Osteocyte (in vitro differentiated cells): ENCODE results near the gene KLHDC3. TPM values are rescaled to one million over a fixed set of nuclear protein-coding genes. Genes with fewer than 3 reads are reported as not detected.

ENCODE experiments used
- DNase-seq: peaks from one replicate; pipeline ENCODE4 v3.0.0; 2021; ENCODE audit warnings: mixed read lengths; ENCODE audit not compliant: unreplicated experiment; ENCODE audit errors: extremely low spot score
- H3K27ac Mint-ChIP-seq: one replicate; pipeline ENCODE4 v1.8.0; 2021; ENCODE audit warnings: mild to moderate bottlenecking, mixed read lengths; ENCODE audit not compliant: unreplicated experiment
- H3K27me3 Mint-ChIP-seq: one replicate; pipeline ENCODE4 v1.8.0; 2021; ENCODE audit warnings: mixed read lengths; ENCODE audit not compliant: unreplicated experiment
- H3K36me3 Mint-ChIP-seq: one replicate; pipeline ENCODE4 v1.8.0; 2021; ENCODE audit warnings: mixed read lengths; ENCODE audit not compliant: unreplicated experiment
- H3K4me1 Mint-ChIP-seq: one replicate; pipeline ENCODE4 v1.8.0; 2021; ENCODE audit warnings: mixed read lengths; ENCODE audit not compliant: unreplicated experiment
- H3K4me3 Mint-ChIP-seq: one replicate; pipeline ENCODE4 v1.8.0; 2021; ENCODE audit warnings: mild to moderate bottlenecking, moderate library complexity, mixed read lengths; ENCODE audit not compliant: unreplicated experiment
- H3K9me3 Mint-ChIP-seq: one replicate; pipeline ENCODE4 v1.8.0; 2021; ENCODE audit warnings: mixed read lengths; ENCODE audit not compliant: unreplicated experiment
- CTCF ChIP-seq: fragments of 200-600 bp; sonication (generic); IDR thresholded peaks from 2 replicates; pipeline ENCODE4 v1.5.0; 2021; ENCODE audit warnings: antibody characterized with exemption, mild to moderate bottlenecking, moderate library complexity
- total RNA-seq: library from RNA; stranded (reverse); gene quantifications from 2 replicates; pipeline ENCODE4 v1.2.1, GENCODE V29; 2021

The KLHDC3 gene
- total RNA-seq, 1 donor from 2014 or later = 112 TPM

DNA sequence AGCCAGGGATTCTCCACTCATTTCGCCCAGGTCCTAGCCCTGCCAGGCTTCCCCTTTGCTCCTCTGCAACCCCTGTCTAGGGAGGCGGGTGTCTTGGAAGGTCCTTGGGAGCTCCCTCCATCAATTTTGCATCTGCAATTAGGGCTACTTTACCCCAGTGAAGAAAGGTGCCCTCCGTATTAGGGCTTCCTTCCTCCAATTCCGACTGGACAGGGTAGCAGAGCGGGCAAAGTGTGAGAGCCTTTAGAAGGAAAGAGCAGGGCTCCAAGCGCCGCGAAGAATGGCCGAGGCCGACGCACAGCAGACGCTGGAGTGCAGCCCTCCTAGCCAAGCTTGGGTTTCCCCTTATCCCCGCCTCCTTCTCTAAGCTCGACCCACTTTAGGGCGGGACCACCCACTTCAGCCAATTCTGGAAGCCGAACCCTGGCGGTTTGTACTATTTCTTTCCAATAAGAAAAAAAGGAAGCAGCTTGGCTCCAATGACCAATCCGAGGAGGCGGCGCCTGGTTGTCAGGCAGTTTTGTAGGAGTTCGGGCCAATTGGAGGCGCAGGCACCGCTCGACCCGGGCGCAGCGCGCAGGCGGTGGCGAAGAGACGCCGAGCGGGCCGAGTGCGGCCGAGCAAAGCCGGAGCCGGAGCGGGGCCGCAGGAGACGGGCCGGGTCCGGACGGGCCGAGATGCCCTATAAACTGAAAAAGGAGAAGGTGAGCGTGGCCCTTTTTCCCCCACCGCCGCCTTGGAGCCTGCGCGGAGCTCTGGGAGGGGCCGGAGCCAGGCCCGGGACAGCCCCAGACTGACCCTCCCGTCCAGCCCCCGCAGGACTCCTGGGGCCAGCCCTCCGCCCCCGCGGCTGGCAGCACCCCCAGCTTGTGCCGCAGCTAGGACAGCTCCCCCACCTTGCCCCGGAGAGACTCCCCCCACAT is 29.8 kb upstream of the KLHDC3 start, which contains the start of gene PPP2R5D:
Gene PPP2R5D, plus strand, starts transcription at position 570 of the 923 bp plus-strand sequence. Its CDS starts 108 bp downstream, at position 678.
- TF ChIP-seq CTCF = no peak
- Mint-ChIP-seq H3K27ac (peak within 1 kb of the TSS; percentile 92), H3K4me3 (peak within 1 kb of the TSS; percentile 89), H3K9me3 (no peaks in the 10 kb centered on the region), H3K4me1 (peaks cover 49% of the 10 kb centered on the region), H3K36me3 (peaks cover 2% of the 10 kb centered on the region), H3K27me3 (no peaks in the 10 kb centered on the region)
- peak; percentile 98 for DNase-seq

GRCh38 chr6:42984924-42985475 is 29.0 kb upstream of the KLHDC3 start:
- TF ChIP-seq CTCF = no peak
- H3K27me3 Mint-ChIP-seq = no peaks in the 10 kb centered on the region
- H3K4me1 Mint-ChIP-seq = peaks cover 42% of the 10 kb centered on the region
- peak overlapping the region; percentile 89 for H3K4me3 Mint-ChIP-seq
- peak overlapping the region; percentile 76 for H3K27ac Mint-ChIP-seq
- peaks cover 7% of the 10 kb centered on the region for H3K36me3 Mint-ChIP-seq
- no peaks in the 10 kb centered on the region for H3K9me3 Mint-ChIP-seq
- DNase-seq = no peak

DNA sequence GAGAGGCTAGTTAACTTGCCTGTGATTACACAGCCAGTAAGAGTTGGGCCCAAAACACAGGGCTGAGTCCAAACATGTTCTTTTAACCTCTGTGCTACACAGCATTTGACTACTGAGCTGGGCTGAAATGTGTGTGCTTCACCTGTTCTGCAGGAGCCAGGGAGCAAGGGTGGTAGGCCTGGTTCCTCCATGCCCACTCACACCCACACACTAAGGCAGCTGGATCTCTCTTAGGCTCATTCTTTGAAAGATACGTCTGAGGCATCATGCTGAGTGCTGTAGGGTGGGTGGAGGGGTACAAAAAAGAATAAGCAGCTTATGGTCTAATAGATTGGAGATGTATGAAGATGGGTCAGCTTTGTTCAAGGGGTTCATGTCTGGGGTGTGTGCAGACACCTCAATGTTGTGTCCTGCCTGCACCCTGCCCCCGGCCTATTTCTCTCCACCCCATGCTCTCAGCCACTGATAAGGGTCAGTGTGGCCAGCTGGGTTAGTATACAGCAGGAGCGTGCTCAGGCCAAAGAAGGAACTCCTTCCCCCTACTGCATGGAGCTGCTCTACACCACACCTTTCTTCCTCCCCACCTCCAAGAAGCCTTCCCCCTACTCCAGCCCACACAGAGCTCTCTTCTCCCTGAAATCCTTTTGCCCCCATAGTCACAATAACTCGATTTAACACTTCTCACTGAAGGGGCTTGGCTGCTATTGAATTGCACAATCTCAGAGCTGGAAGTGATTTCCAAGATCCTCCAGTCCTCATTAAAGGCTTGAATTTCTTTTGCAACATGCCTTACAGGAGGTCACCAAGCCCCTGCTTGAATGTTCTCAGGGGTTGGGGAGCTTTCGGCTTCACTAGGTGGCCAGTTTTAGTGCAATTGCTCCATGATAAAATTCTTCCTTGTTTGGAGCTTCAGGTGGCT is 26.3 kb upstream of the KLHDC3 start:
- Mint-ChIP-seq H3K9me3 (no peaks in the 10 kb centered on the region), H3K36me3 (peaks cover 12% of the 10 kb centered on the region), H3K4me1 (peaks cover 41% of the 10 kb centered on the region), H3K27me3 (no peaks in the 10 kb centered on the region), H3K4me3 (no peak overlapping the region), H3K27ac (no peak overlapping the region)
- DNase-seq = no peak
- no peak for TF ChIP-seq CTCF

DNA sequence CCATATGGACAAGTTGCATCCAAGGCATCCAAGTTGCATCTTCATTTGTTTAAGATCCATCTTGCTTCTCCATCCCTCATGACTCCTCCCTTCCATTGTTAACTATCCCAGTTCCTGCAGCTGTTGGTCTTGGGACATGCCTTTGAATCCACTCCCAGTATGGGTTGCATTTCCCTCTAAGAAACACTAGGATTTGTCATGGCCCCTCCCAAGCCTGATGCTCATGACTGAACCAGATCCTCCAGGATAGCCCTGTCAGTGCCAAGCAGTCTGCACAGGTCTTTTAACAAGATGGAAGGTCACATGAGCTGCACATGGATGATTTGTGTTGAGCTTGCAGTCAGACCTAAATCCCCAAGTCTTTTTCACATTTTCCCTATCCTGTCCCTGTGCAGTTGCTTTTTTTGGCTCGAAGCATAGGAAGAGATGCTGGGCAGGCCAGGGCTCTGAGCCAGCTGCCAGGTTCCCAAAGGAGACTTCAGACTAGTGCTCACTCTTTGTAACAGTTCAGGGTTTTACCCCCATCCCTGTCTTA is 25.5 kb upstream of the KLHDC3 start:
- DNase-seq = no peak
- Mint-ChIP-seq H3K9me3 (no peaks in the 10 kb centered on the region), H3K4me3 (no peak overlapping the region), H3K4me1 (peaks cover 39% of the 10 kb centered on the region), H3K27ac (no peak overlapping the region), H3K27me3 (no peaks in the 10 kb centered on the region), H3K36me3 (peaks cover 12% of the 10 kb centered on the region)
- no peak for TF ChIP-seq CTCF
